Mesendoderm (in vitro differentiated cells): Measurements from ENCODE around the gene PLSCR2.
"Not testable (repeated sequence)": the region's sequence is repeated elsewhere in the genome, so short reads cannot be mapped to it uniquely, and the experiment has no call there.

ENCODE experiments used
- DNase-seq: peaks from one replicate; pipeline ENCODE4 v3.0.0; 2013
- H2AK5ac ChIP-seq: 2 replicates; pipeline ENCODE4 v1.6.1; 2013; ENCODE audit warnings: low read length, inconsistent platforms
- H2BK120ac ChIP-seq: 2 replicates; pipeline ENCODE4 v1.6.1; 2013; ENCODE audit warnings: low read depth, mild to moderate bottlenecking, low read length, moderate library complexity, mixed read lengths
- H2BK15ac ChIP-seq: replicated peaks from 2 replicates; pipeline ENCODE4 v1.6.1; 2013; ENCODE audit warnings: low read depth, mild to moderate bottlenecking, moderate library complexity
- H2BK5ac ChIP-seq: 2 replicates; pipeline ENCODE4 v1.6.1; 2013; ENCODE audit warnings: low read length, inconsistent platforms
- H3K18ac ChIP-seq: 2 replicates; pipeline ENCODE4 v1.6.1; 2013; ENCODE audit warnings: mild to moderate bottlenecking, low read length, mixed read lengths
- H3K23ac ChIP-seq: one replicate; pipeline ENCODE4 v1.6.1; 2013; ENCODE audit warnings: low read length
- H3K27ac ChIP-seq: 2 replicates; pipeline ENCODE4 v1.5.1; 2013; ENCODE audit warnings: low read depth, mild to moderate bottlenecking, inconsistent platforms, low read length, moderate library complexity
- H3K27me3 ChIP-seq: 2 replicates; pipeline ENCODE4 v1.6.1; 2013; ENCODE audit warnings: low read length, control low read depth, mild to moderate bottlenecking, inconsistent platforms; ENCODE audit not compliant: insufficient read depth, poor library complexity
- H3K36me3 ChIP-seq: 2 replicates; pipeline ENCODE4 v1.6.1; 2013; ENCODE audit warnings: low read length, inconsistent platforms; ENCODE audit not compliant: control insufficient read depth, insufficient read depth
- H3K4ac ChIP-seq: one replicate; pipeline ENCODE4 v1.6.1; 2013; ENCODE audit warnings: low read depth, mild to moderate bottlenecking, low read length, moderate library complexity
- H3K4me1 ChIP-seq: 2 replicates; pipeline ENCODE4 v1.6.1; 2013; ENCODE audit warnings: low read depth, low read length, inconsistent platforms; ENCODE audit not compliant: control insufficient read depth
- H3K4me2 ChIP-seq: 2 replicates; pipeline ENCODE4 v1.6.1; 2013; ENCODE audit warnings: low read length
- H3K4me3 ChIP-seq: 2 replicates; pipeline ENCODE4 v1.5.1; 2013; ENCODE audit warnings: mild to moderate bottlenecking, low read length
- H3K56ac ChIP-seq: one replicate; pipeline ENCODE4 v1.6.1; 2013; ENCODE audit warnings: low read length
- H3K79me1 ChIP-seq: 2 replicates; pipeline ENCODE4 v1.6.1; 2013; ENCODE audit warnings: low read length, inconsistent platforms
- H3K79me2 ChIP-seq: 2 replicates; pipeline ENCODE4 v1.6.1; 2013; ENCODE audit warnings: mild to moderate bottlenecking, low read length; ENCODE audit not compliant: control insufficient read depth, insufficient read depth
- H3K9ac ChIP-seq: 2 replicates; pipeline ENCODE4 v1.6.1; 2013; ENCODE audit warnings: low read length, inconsistent platforms
- H4K5ac ChIP-seq: one replicate; pipeline ENCODE4 v1.6.1; 2013; ENCODE audit warnings: low read length
- H4K8ac ChIP-seq: one replicate; pipeline ENCODE4 v1.6.1; 2013; ENCODE audit warnings: low read depth, mild to moderate bottlenecking, control low read depth, low read length, moderate library complexity
- WGBS: extraction: QIAGEN DNeasy Blood & Tissue Kit; methylation state at CpG from one replicate; pipeline ENCODE4 v1.1.7; 2013; ENCODE audit warnings: low lambda C conversion rate, missing lambda C conversion rate; ENCODE audit not compliant: insufficient coverage; ENCODE audit errors: extremely low coverage; 5-methylcytosine and 5-hydroxymethylcytosine counted together

The PLSCR2 gene

GRCh38 chr3:146493761-146494160, 24.4 kb upstream of the PLSCR2 start:
- Histone ChIP-seq H3K36me3 (no peaks in the 10 kb centered on the region), H3K23ac (no peak overlapping the region), H2BK5ac (no peak overlapping the region), H3K79me2 (no peaks in the 10 kb centered on the region), H3K4ac (no peak overlapping the region), H3K4me1 (no peaks in the 10 kb centered on the region), H4K8ac (no peak overlapping the region), H3K56ac (no peak overlapping the region), H3K79me1 (no peaks in the 10 kb centered on the region), H3K9ac (no peak overlapping the region), H2BK15ac (no peak overlapping the region), H2AK5ac (no peak overlapping the region), H2BK120ac (no peak overlapping the region), H4K5ac (no peak overlapping the region), H3K27me3 (no peaks in the 10 kb centered on the region), H3K18ac (no peak overlapping the region), H3K27ac (no peak overlapping the region), H3K4me3 (no peak overlapping the region), H3K4me2 (no peak overlapping the region)
- no peak for DNase-seq
- WGBS, result no CpG with 5 or more reads among the region's 2 CpGs

- Histone ChIP-seq H3K36me3 (no peaks in the 10 kb centered on the region), H3K23ac (no peak overlapping the region), H2BK15ac (no peak overlapping the region), H3K79me1 (no peaks in the 10 kb centered on the region), H2BK5ac (no peak overlapping the region), H4K8ac (no peak overlapping the region), H3K4me2 (no peak overlapping the region), H3K9ac (no peak overlapping the region), H4K5ac (no peak overlapping the region), H3K27ac (no peak overlapping the region), H3K18ac (no peak overlapping the region), H2AK5ac (no peak overlapping the region), H3K4ac (no peak overlapping the region), H3K27me3 (no peaks in the 10 kb centered on the region), H3K4me1 (no peaks in the 10 kb centered on the region), H3K56ac (no peak overlapping the region), H3K79me2 (no peaks in the 10 kb centered on the region), H2BK120ac (no peak overlapping the region), H3K4me3 (no peak overlapping the region)
- WGBS, result no CpG with 5 or more reads among the region's 2 CpGs
- DNase-seq, result no peak
These were observed 23.9 kb upstream of the PLSCR2 start for GRCh38 chr3:146493221-146493620.

GRCh38 chr3:146491303-146491702, 21.9 kb upstream of the PLSCR2 start:
- Histone ChIP-seq H3K23ac (no peak overlapping the region), H2BK120ac (no peak overlapping the region), H3K18ac (no peak overlapping the region), H3K56ac (no peak overlapping the region), H3K4me1 (no peaks in the 10 kb centered on the region), H3K27ac (no peak overlapping the region), H3K79me2 (no peaks in the 10 kb centered on the region), H3K4ac (no peak overlapping the region), H3K27me3 (no peaks in the 10 kb centered on the region), H4K8ac (no peak overlapping the region), H4K5ac (no peak overlapping the region), H3K4me2 (no peak overlapping the region), H3K79me1 (no peaks in the 10 kb centered on the region), H3K4me3 (no peak overlapping the region), H3K9ac (no peak overlapping the region), H2BK5ac (no peak overlapping the region), H2BK15ac (no peak overlapping the region), H2AK5ac (no peak overlapping the region), H3K36me3 (no peaks in the 10 kb centered on the region)
- no CpG with 5 or more reads among the region's 2 CpGs for WGBS
- no peak for DNase-seq

- no peak for DNase-seq
- H3K18ac ChIP-seq, result no peak overlapping the region
- H3K9ac ChIP-seq, result no peak overlapping the region
- no peak overlapping the region for H2AK5ac ChIP-seq
- no peaks in the 10 kb centered on the region for H3K27me3 ChIP-seq
- H4K8ac ChIP-seq, result no peak overlapping the region
- no peak overlapping the region for H3K4ac ChIP-seq
- H3K56ac ChIP-seq, result no peak overlapping the region
- no peak overlapping the region for H3K4me2 ChIP-seq
- no peaks in the 10 kb centered on the region for H3K36me3 ChIP-seq
- no peak overlapping the region for H3K27ac ChIP-seq
- H2BK15ac ChIP-seq, result no peak overlapping the region
- H3K4me3 ChIP-seq, result no peak overlapping the region
- no peak overlapping the region for H2BK5ac ChIP-seq
- H2BK120ac ChIP-seq, result no peak overlapping the region
- H3K79me1 ChIP-seq, result no peaks in the 10 kb centered on the region
- no peaks in the 10 kb centered on the region for H3K79me2 ChIP-seq
- no peak overlapping the region for H3K23ac ChIP-seq
- H4K5ac ChIP-seq, result no peak overlapping the region
- no peaks in the 10 kb centered on the region for H3K4me1 ChIP-seq
These were observed 15.9 kb upstream of the PLSCR2 start for GRCh38 chr3:146485297-146485696.

DNA sequence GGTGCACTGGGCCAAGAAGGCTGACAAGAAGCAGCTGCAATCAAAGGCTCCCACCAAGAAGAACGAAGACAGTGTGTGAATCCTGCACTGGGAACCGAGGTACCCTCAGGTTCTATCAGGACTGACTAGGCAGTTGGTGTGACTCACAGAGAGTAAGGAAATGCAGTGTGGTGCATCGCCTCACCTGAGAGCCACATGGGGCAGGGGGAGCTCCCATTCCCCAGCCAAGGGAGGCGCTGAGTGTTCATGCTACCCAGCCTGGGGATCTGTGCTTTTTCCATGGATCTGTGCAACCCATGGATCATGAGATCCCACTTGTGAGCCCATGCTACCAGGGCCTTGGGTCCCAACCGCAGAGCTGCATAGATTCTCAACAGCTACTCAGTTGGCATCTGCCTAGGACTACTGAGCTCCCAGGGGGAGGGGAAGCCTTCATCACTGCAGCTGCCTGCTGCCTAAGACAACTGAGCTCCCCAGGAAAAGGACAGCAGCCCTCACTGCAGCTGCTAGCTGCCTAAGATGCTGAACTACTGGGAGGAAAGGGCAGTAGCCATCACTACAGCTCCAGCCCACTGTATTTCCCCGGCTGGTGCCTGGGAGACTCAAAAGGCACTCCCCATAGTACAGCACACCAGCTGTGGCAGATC, 6.9 kb upstream of the PLSCR2 start:
- no peak overlapping the region for H3K23ac ChIP-seq
- H3K56ac ChIP-seq, result no peak overlapping the region
- H3K79me1 ChIP-seq, result no peaks in the 10 kb centered on the region
- H3K4me3 ChIP-seq, result no peak overlapping the region
- H3K4me2 ChIP-seq, result no peak overlapping the region
- H4K5ac ChIP-seq, result no peak overlapping the region
- no peak overlapping the region for H4K8ac ChIP-seq
- no peaks in the 10 kb centered on the region for H3K36me3 ChIP-seq
- WGBS, result no CpG with 5 or more reads among the region's 6 CpGs
- DNase-seq, result no peak
- H3K27ac ChIP-seq, result no peak overlapping the region
- H3K4me1 ChIP-seq, result no peaks in the 10 kb centered on the region
- H3K9ac ChIP-seq, result no peak overlapping the region
- no peaks in the 10 kb centered on the region for H3K79me2 ChIP-seq
- no peaks in the 10 kb centered on the region for H3K27me3 ChIP-seq
- no peak overlapping the region for H2AK5ac ChIP-seq
- H3K4ac ChIP-seq, result no peak overlapping the region
- no peak overlapping the region for H3K18ac ChIP-seq
- no peak overlapping the region for H2BK15ac ChIP-seq
- H2BK5ac ChIP-seq, result no peak overlapping the region
- no peak overlapping the region for H2BK120ac ChIP-seq

- H2BK15ac ChIP-seq, H3K79me1 ChIP-seq, H3K4me2 ChIP-seq, H3K27me3 ChIP-seq, H3K36me3 ChIP-seq, H2AK5ac ChIP-seq, DNase-seq, H3K23ac ChIP-seq, H3K18ac ChIP-seq, H4K5ac ChIP-seq, H3K9ac ChIP-seq, H3K56ac ChIP-seq, H3K4me1 ChIP-seq, H3K27ac ChIP-seq, H2BK120ac ChIP-seq, H3K4ac ChIP-seq, H2BK5ac ChIP-seq, H4K8ac ChIP-seq, H3K4me3 ChIP-seq, H3K79me2 ChIP-seq: not testable (repeated sequence)
- WGBS, result no CpG with 5 or more reads among the region's 2 CpGs
These were observed 5.6 kb upstream of the PLSCR2 start for GRCh38 chr3:146474976-146475375.
